C4-2B (cell line): ENCODE measurements around the gene NT5C2.

Experiments
- ZFX ChIP-seq: fragments of 450-650 bp; IDR thresholded peaks from 2 replicates; pipeline ENCODE4 v1.6.1; 2017
- TF ChIP-seq, protein P1 (sequence below): fragments of 450-650 bp; conservative IDR thresholded peaks from 2 replicates; pipeline ENCODE4 v1.5.1; 2017; ENCODE audit warnings: mild to moderate bottlenecking

DNA sequence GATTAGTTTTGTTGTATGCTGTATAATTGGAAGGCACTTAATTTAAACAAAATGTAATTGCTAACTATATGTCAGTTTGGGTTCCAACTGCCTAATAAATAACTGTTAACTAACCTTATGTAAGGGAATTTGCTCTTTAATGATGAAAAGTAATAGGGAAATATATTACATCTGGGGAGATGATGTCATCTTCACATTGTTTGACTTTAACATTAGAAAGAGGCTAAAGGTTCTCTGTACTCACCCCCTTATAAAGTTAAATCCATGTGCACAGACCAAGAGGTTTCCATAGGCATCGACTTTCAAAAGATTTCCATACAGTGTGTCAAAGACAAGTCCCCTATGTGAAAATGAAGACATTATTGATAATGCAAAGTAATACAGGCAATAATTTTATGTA lies 87.6 kb downstream of the NT5C2 start:
- TF ChIP-seq, protein P1, sequence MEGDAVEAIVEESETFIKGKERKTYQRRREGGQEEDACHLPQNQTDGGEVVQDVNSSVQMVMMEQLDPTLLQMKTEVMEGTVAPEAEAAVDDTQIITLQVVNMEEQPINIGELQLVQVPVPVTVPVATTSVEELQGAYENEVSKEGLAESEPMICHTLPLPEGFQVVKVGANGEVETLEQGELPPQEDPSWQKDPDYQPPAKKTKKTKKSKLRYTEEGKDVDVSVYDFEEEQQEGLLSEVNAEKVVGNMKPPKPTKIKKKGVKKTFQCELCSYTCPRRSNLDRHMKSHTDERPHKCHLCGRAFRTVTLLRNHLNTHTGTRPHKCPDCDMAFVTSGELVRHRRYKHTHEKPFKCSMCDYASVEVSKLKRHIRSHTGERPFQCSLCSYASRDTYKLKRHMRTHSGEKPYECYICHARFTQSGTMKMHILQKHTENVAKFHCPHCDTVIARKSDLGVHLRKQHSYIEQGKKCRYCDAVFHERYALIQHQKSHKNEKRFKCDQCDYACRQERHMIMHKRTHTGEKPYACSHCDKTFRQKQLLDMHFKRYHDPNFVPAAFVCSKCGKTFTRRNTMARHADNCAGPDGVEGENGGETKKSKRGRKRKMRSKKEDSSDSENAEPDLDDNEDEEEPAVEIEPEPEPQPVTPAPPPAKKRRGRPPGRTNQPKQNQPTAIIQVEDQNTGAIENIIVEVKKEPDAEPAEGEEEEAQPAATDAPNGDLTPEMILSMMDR = no peak
- no peak for TF ChIP-seq ZFX
